HepG2 (cell line): ENCODE results near the gene LRFN2. TPM values are rescaled to one million over a fixed set of nuclear protein-coding genes. Genes with fewer than 3 reads are reported as not detected.

ENCODE experiments used
- ATAC-seq: fragments of 200-7000 bp; cut with Tn5 transposase; 3 replicates; pipeline ENCODE4 v1.9.1; 2020; ENCODE audit warnings: mild to moderate bottlenecking, moderate library complexity
- BruUV-seq: library from RNA; stranded (reverse); fragments of 400-500 nt; replicated peaks from 2 replicates; lab custom pipeline; 2021; lab: Mats Ljungman, UMichigan
- CTCF ChIA-PET: fragments of 300-600 bp; formaldehyde crosslinking; extraction: SDS; loops from one replicate; lab custom pipeline; 2021; ENCODE audit warnings: low total read pairs, inconsistent platforms, low intra/inter-chr PET ratio; lab: Yijun Ruan, JAX
- POLR2A ChIA-PET: fragments of 350-600 bp; sonication (Branson Sonifier 250); formaldehyde crosslinking; loops from one replicate; lab custom pipeline; 2020; ENCODE audit warnings: antibody characterized with exemption, inconsistent platforms; lab: Yijun Ruan, JAX
- DNase-seq: peaks from one replicate; pipeline ENCODE4 v3.0.0-alpha.2; 2015; ENCODE audit warnings: low spot score
- FAIRE-seq: peaks from 3 replicates; lab custom pipeline; 2011; peaks lifted over from hg19 to GRCh38; lab: Jason Lieb, UNC
- H2AFZ ChIP-seq: one replicate; pipeline ENCODE4 v1.6.1; 2011; ENCODE audit warnings: low read length, inconsistent platforms
- H3K27ac ChIP-seq: fragments of 300-600 bp; 3 replicates; pipeline ENCODE4 v1.8.0; 2011; ENCODE audit warnings: mixed run types, mild to moderate bottlenecking, mixed read lengths, low read length, inconsistent platforms; ENCODE audit not compliant: insufficient read depth; ENCODE audit errors: extremely low read length
- H3K27me3 ChIP-seq, 2 experiments: fragments of 200-600 bp in 1 of 2; 2 replicates in 1 of 2; 3 replicates in 1 of 2; pipeline versions ENCODE4 v1.6.0 to v1.8.0; 2011; ENCODE audit warnings: low read length in 2 of 2, mild to moderate bottlenecking in 2 of 2, moderate library complexity in 2 of 2, inconsistent platforms in 1 of 2; ENCODE audit not compliant: insufficient read depth in 2 of 2, control insufficient read depth in 1 of 2
- H3K36me3 ChIP-seq, 2 experiments: fragments of 200-600 bp in 1 of 2; replicated peaks in 1 of 2; 2 replicates in 1 of 2; 3 replicates in 1 of 2; pipeline versions ENCODE4 v1.5.1 to v1.8.0; 2011; ENCODE audit warnings: low read length in 2 of 2, inconsistent platforms in 1 of 2; ENCODE audit not compliant: insufficient read depth in 2 of 2, control insufficient read depth in 1 of 2
- H3K4me1 ChIP-seq: 2 replicates; pipeline ENCODE4 v1.5.1; 2012; ENCODE audit warnings: low read length, inconsistent platforms; ENCODE audit not compliant: insufficient read depth
- H3K4me2 ChIP-seq: 2 replicates; pipeline ENCODE4 v1.6.0; 2011; ENCODE audit warnings: low read depth, low read length, inconsistent platforms
- H3K4me3 ChIP-seq, 3 experiments: fragments of 200-600 bp in 1 of 3; sonication (generic), shearing (Covaris generic) in 1 of 3; replicated peaks in 1 of 3; 2 replicates each; pipeline ENCODE4 v1.5.1; 2011 to 2016; ENCODE audit warnings: low read length in 3 of 3, inconsistent platforms in 2 of 3, low read depth in 2 of 3, mild to moderate bottlenecking in 2 of 3, control low read depth in 1 of 3, mixed read lengths in 1 of 3; ENCODE audit not compliant: insufficient read depth in 1 of 3
- H3K79me2 ChIP-seq: one replicate; pipeline ENCODE4 v1.6.1; 2011; ENCODE audit warnings: low read length, inconsistent platforms; ENCODE audit not compliant: insufficient read depth
- H3K9ac ChIP-seq: 2 replicates; pipeline ENCODE4 v1.6.0; 2011; ENCODE audit warnings: mild to moderate bottlenecking, low read depth, low read length, inconsistent platforms; ENCODE audit not compliant: insufficient read depth
- H3K9me3 ChIP-seq: 2 replicates; pipeline ENCODE4 v1.5.1; 2012; ENCODE audit warnings: mild to moderate bottlenecking, low read length
- H4K20me1 ChIP-seq: 2 replicates; pipeline ENCODE4 v1.6.0; 2011; ENCODE audit warnings: inconsistent platforms, mild to moderate bottlenecking, low read length, moderate library complexity; ENCODE audit not compliant: insufficient read depth
- ADNP ChIP-seq: sonication (generic); formaldehyde crosslinking; IDR thresholded peaks from 2 replicates; pipeline ENCODE4 v1.4.0; 2020; ENCODE audit warnings: missing genetic modification reagents
- AHR ChIP-seq: IDR thresholded peaks from 2 replicates; pipeline ENCODE4 v1.6.1; 2018; ENCODE audit warnings: missing genetic modification reagents, missing compliant biosample characterization
- DPF2 ChIP-seq: sonication (generic); formaldehyde crosslinking; IDR thresholded peaks from 2 replicates; pipeline ENCODE4 v1.4.0; 2020; ENCODE audit warnings: mild to moderate bottlenecking, low read depth, missing genetic modification reagents, borderline replicate concordance
- MAZ ChIP-seq, 2 experiments: sonication (generic) in 1 of 2; formaldehyde crosslinking in 1 of 2; IDR thresholded peaks; 2 replicates each; pipeline versions ENCODE4 v1.5.0 to v1.6.1; 2012 to 2020; ENCODE audit warnings: low read depth in 2 of 2, mild to moderate bottlenecking in 2 of 2, borderline replicate concordance in 1 of 2, improper control_type of control experiment in 1 of 2, low read length in 1 of 2, missing genetic modification reagents in 1 of 2, moderate library complexity in 1 of 2
- NRL ChIP-seq: sonication (generic); formaldehyde crosslinking; IDR thresholded peaks from 2 replicates; pipeline ENCODE4 v1.5.0; 2020; ENCODE audit warnings: missing genetic modification reagents, mild to moderate bottlenecking, moderate library complexity, borderline replicate concordance
- TEAD2 ChIP-seq: sonication (generic); formaldehyde crosslinking; IDR thresholded peaks from 2 replicates; pipeline ENCODE4 v1.9.0; 2021; ENCODE audit warnings: missing genetic modification reagents
- ZFX ChIP-seq: sonication (generic); formaldehyde crosslinking; IDR thresholded peaks from 2 replicates; pipeline ENCODE4 v1.4.0; 2020; ENCODE audit warnings: mild to moderate bottlenecking, low read depth, missing genetic modification reagents, moderate library complexity
- ZNF354B ChIP-seq: sonication (generic); formaldehyde crosslinking; IDR thresholded peaks from 2 replicates; pipeline ENCODE4 v1.8.0; 2022; ENCODE audit warnings: mild to moderate bottlenecking, missing genetic modification reagents
- ZNF367 ChIP-seq: sonication (generic); formaldehyde crosslinking; IDR thresholded peaks from 2 replicates; pipeline ENCODE4 v1.4.0; 2020; ENCODE audit warnings: missing genetic modification reagents, borderline replicate concordance
- ZNF432 ChIP-seq: sonication (generic); formaldehyde crosslinking; IDR thresholded peaks from 2 replicates; pipeline ENCODE4 v1.5.0; 2020; ENCODE audit warnings: missing genetic modification reagents, mild to moderate bottlenecking, borderline replicate concordance
- ZNF556 ChIP-seq: sonication (generic); formaldehyde crosslinking; IDR thresholded peaks from 2 replicates; pipeline ENCODE4 v1.4.0; 2020; ENCODE audit warnings: mild to moderate bottlenecking, missing genetic modification reagents, borderline replicate concordance
- ZNF749 ChIP-seq: sonication (generic); formaldehyde crosslinking; IDR thresholded peaks from 2 replicates; pipeline ENCODE4 v1.8.0; 2022; ENCODE audit warnings: mild to moderate bottlenecking, missing genetic modification reagents, moderate library complexity, borderline replicate concordance
- WGBS: methylation state at CpG from one replicate; pipeline ENCODE4 v1.1.6; 2017; ENCODE audit warnings: low lambda C conversion rate; 5-methylcytosine and 5-hydroxymethylcytosine counted together
- in situ Hi-C: cut with HindIII; loops from 2 replicates; pipeline ENCODE4 v1.10.0; 2017; ENCODE audit warnings: low pct_unique_long_range_greater_than_20kb; ENCODE audit not compliant: extremely low pct_ligation_motif_present
- intact Hi-C: fragments of 100-400 bp; cut with micrococcal nuclease; formaldehyde crosslinking; loops from one replicate; pipeline ENCODE4 v1.10.0; 2022; ENCODE audit not compliant: unreplicated experiment
- polyA plus RNA-seq, 8 experiments: library from polyadenylated mRNA; depleted of rRNA in 3 of 8; stranded (reverse) in 7 of 8; unstranded in 1 of 8; fragments of >200 nt; fragmentation: Illumina TruSeq in 4 of 8; extraction: Trizol in 4 of 8; gene quantifications; 2 replicates each; pipeline versions ENCODE4 v1.2.1 to v1.2.3, GENCODE V29; 2011 to 2016; ENCODE audit warnings: low read depth in 4 of 8, missing spikeins in 1 of 8, mixed read lengths in 1 of 8; ENCODE audit not compliant: insufficient read depth in 1 of 8
- total RNA-seq, 5 experiments: library from RNA; depleted of rRNA; stranded (reverse); fragments of >200 nt; fragmentation: Illumina TruSeq; extraction: Trizol; gene quantifications; 2 replicates each; pipeline ENCODE4 v1.2.3, GENCODE V29; 2016; ENCODE audit warnings: low read depth in 1 of 5
- TF ChIP-seq, protein P1 (sequence below): sonication (generic); formaldehyde crosslinking; IDR thresholded peaks from 2 replicates; pipeline ENCODE4 v1.5.0; 2020; ENCODE audit warnings: missing genetic modification reagents
- TF ChIP-seq, protein P2 (sequence below): sonication (generic); formaldehyde crosslinking; IDR thresholded peaks from 2 replicates; pipeline ENCODE4 v1.4.0; 2020; ENCODE audit warnings: mild to moderate bottlenecking, missing genetic modification reagents
- TF ChIP-seq, protein P3 (sequence below): conservative IDR thresholded peaks from 2 replicates; pipeline ENCODE4 v1.6.1; 2018; ENCODE audit warnings: missing genetic modification reagents

Gene LRFN2
- total and polyA plus RNA-seq, 2 of the 13 experiments (the other 11 are each of a cell fraction or from before 2014, with no cell fraction given), result not detected

DNA sequence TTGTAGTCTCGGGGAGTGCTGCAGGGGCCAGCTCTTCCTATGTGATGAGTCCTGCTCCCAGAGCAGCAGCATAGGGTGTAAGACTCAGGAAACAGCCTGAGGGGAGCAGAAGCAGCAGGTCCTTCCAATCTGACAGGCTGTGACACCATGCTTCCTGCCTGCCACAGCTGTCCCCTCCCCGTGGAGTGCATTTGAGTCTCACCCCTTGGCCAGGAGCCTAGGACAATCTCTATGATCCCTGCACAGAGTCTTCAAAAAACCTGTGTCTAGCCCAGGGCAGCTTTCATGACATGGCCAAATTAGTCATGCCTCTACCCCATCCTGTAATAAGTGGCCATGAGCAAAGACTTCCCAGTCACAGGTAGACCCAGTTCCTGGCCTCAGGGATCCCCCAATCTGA is 23.1 kb upstream of the LRFN2 start:
- Histone ChIP-seq H3K9ac (no peak overlapping the region), H3K79me2 (no peaks in the 10 kb centered on the region), H3K9me3 (no peaks in the 10 kb centered on the region), H3K4me3 (no peak overlapping the region), H3K27ac (no peak overlapping the region)
- no TSS peak for BruUV-seq
- FAIRE-seq (no peak), DNase-seq (no peak)
- in situ Hi-C loops, result no loop called here
- intact Hi-C loops, result no loop called here
- TF ChIP-seq, protein P1, sequence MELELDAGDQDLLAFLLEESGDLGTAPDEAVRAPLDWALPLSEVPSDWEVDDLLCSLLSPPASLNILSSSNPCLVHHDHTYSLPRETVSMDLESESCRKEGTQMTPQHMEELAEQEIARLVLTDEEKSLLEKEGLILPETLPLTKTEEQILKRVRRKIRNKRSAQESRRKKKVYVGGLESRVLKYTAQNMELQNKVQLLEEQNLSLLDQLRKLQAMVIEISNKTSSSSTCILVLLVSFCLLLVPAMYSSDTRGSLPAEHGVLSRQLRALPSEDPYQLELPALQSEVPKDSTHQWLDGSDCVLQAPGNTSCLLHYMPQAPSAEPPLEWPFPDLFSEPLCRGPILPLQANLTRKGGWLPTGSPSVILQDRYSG (CRISPR knock-in tag), result no peak
- TF ChIP-seq ADNP, result no peak
- no peak for TF ChIP-seq ZFX (CRISPR knock-in tag)
- TF ChIP-seq, protein P2, sequence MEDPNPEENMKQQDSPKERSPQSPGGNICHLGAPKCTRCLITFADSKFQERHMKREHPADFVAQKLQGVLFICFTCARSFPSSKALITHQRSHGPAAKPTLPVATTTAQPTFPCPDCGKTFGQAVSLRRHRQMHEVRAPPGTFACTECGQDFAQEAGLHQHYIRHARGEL (CRISPR knock-in tag), result no peak
- TF ChIP-seq ZNF432 (CRISPR knock-in tag), result no peak
- no peak for TF ChIP-seq ZNF556 (CRISPR knock-in tag)
- TF ChIP-seq ZNF749, result no peak
- TF ChIP-seq AHR (CRISPR knock-in tag), result no peak
- TF ChIP-seq, all 625 proteins: peak for 0
- ATAC-seq, result no peak
- Histone ChIP-seq H4K20me1 (no peaks in the 10 kb centered on the region), H3K4me1 (no peaks in the 10 kb centered on the region), H3K27me3 (peaks cover 0 to 5% of the 10 kb centered on the region in 2 experiments; a peak in 1 of 5 replicates), H2AFZ (no peak overlapping the region), H3K4me2 (no peak overlapping the region), H3K36me3 (no peaks in the 10 kb centered on the region)
- ChIA-PET POLR2A (no interaction called here), CTCF (no interaction called here)
- WGBS, result 0% methylated on average over 2 of the region's 2 CpGs

DNA sequence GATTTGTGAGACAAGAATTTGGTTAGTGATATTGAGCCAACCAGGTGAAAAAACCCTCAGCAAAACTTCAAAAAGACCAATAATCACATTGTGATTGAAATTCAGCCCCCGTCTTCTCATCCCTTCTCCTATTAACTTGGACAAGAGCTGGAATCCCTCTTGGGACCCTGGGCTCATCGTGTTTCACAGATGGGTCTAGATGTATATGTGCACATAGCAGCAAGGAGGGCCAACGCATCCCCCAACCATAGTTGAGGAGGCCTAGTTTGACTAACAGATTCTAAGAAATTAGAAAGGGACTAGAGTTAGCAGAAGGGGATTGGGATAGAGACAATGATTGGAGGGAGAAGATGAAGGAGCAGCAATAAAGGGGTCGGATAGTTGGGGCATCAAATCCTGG is 19.8 kb upstream of the LRFN2 start:
- FAIRE-seq (no peak), DNase-seq (no peak), ATAC-seq (no peak)
- BruUV-seq, result no TSS peak
- intact Hi-C loops, result no loop called here
- CTCF ChIA-PET, result no interaction called here
- H4K20me1 ChIP-seq, result no peaks in the 10 kb centered on the region
- no peaks in the 10 kb centered on the region for H3K4me1 ChIP-seq
- H3K79me2 ChIP-seq, result no peaks in the 10 kb centered on the region
- H3K27ac ChIP-seq, result no peak overlapping the region
- no peak overlapping the region for H3K4me2 ChIP-seq
- H3K27me3 ChIP-seq, result peaks cover 0 to under 1% of the 10 kb centered on the region in 2 experiments; a peak in 1 of 5 replicates
- H3K4me3 ChIP-seq, result no peak overlapping the region
- H3K36me3 ChIP-seq, result no peaks in the 10 kb centered on the region
- no peaks in the 10 kb centered on the region for H3K9me3 ChIP-seq
- 7% methylated on average over 4 of the region's 4 CpGs for WGBS
- H2AFZ ChIP-seq, result no peak overlapping the region
- in situ Hi-C loops, result no loop called here
- POLR2A ChIA-PET, result no interaction called here
- H3K9ac ChIP-seq, result no peak overlapping the region
- no peak for TF ChIP-seq NRL (CRISPR knock-in tag)
- TF ChIP-seq MAZ (IDR thresholded peaks at IDR 0.05; ENCODE audit: borderline replicate concordance, low read depth, low read length), result no peak
- no peak for TF ChIP-seq MAZ (CRISPR knock-in tag; IDR thresholded peaks at IDR 0.05; ENCODE audit: low read depth)
- TF ChIP-seq DPF2 (CRISPR knock-in tag), result no peak
- TF ChIP-seq ZNF354B (CRISPR knock-in tag), result no peak
- TF ChIP-seq, protein P3, sequence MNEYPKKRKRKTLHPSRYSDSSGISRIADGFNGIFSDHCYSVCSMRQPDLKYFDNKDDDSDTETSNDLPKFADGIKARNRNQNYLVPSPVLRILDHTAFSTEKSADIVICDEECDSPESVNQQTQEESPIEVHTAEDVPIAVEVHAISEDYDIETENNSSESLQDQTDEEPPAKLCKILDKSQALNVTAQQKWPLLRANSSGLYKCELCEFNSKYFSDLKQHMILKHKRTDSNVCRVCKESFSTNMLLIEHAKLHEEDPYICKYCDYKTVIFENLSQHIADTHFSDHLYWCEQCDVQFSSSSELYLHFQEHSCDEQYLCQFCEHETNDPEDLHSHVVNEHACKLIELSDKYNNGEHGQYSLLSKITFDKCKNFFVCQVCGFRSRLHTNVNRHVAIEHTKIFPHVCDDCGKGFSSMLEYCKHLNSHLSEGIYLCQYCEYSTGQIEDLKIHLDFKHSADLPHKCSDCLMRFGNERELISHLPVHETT (CRISPR knock-in tag), result no peak
- TF ChIP-seq, protein P1 (CRISPR knock-in tag), result no peak
- TF ChIP-seq ZNF367 (CRISPR knock-in tag), result no peak
- TF ChIP-seq TEAD2 (CRISPR knock-in tag), result no peak
